GM12878 (cell line): Measurements from ENCODE around the gene F2.

ENCODE experiments used
- POU2F2 ChIP-seq: IDR thresholded peaks from 3 replicates; pipeline ENCODE4 v1.6.1; 2011; ENCODE audit warnings: low read depth, mild to moderate bottlenecking, low read length, borderline replicate concordance
- TF ChIP-seq, protein P1 (sequence below), 3 experiments: IDR thresholded peaks in 2 of 3; conservative IDR thresholded peaks in 1 of 3; 2 replicates each; pipeline ENCODE4 v1.5.1; 2011; ENCODE audit warnings: low read depth in 3 of 3, low read length in 3 of 3, mild to moderate bottlenecking in 3 of 3, control low read depth in 2 of 3, moderate library complexity in 2 of 3, inconsistent platforms in 1 of 3, mixed read lengths in 1 of 3; ENCODE audit not compliant: control insufficient read depth in 2 of 3, insufficient read depth in 1 of 3; ENCODE audit errors: extremely low read depth in 1 of 3

DNA sequence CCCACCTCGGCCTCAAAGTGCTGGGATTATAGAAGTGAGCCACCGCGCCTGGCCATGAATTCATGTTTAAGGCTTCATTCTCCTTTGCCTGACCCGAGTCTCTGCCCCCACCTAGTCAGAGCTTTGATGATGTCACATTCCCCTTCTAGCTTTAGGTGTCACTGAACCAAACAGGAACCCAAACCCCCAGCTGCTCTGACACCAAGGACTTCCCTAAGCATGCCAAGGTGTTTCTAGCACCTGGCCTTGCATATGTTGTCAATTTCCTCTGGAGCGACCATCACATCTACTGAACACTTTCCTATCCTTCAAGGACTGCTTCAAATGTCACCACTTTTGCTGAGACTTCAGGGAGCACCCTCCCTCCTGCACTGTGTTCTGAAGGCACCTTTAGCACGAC is 2.3 kb downstream of the F2 start:
- no peak for TF ChIP-seq POU2F2
- TF ChIP-seq, protein P1, sequence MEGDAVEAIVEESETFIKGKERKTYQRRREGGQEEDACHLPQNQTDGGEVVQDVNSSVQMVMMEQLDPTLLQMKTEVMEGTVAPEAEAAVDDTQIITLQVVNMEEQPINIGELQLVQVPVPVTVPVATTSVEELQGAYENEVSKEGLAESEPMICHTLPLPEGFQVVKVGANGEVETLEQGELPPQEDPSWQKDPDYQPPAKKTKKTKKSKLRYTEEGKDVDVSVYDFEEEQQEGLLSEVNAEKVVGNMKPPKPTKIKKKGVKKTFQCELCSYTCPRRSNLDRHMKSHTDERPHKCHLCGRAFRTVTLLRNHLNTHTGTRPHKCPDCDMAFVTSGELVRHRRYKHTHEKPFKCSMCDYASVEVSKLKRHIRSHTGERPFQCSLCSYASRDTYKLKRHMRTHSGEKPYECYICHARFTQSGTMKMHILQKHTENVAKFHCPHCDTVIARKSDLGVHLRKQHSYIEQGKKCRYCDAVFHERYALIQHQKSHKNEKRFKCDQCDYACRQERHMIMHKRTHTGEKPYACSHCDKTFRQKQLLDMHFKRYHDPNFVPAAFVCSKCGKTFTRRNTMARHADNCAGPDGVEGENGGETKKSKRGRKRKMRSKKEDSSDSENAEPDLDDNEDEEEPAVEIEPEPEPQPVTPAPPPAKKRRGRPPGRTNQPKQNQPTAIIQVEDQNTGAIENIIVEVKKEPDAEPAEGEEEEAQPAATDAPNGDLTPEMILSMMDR (IDR thresholded peaks at IDR 0.05 in 2 of 3, conservative IDR thresholded peaks at IDR 0.05 in 1 of 3; ENCODE audit: control insufficient read depth in 2 of 3, extremely low read depth in 1 of 3, insufficient read depth in 1 of 3, low read depth in 3 of 3, low read length in 3 of 3) = no peak
